GM21423 (cell line): Measurements from ENCODE around the gene MAP3K15.
"Not testable (repeated sequence)": the region's sequence is repeated elsewhere in the genome, so short reads cannot be mapped to it uniquely, and the experiment has no call there.

Source experiments
- ATAC-seq: cut with Tn5 transposase; IDR thresholded peaks from one replicate; pipeline ENCODE4 v1.9.1; 2021; ENCODE audit warnings: mild to moderate bottlenecking, moderate library complexity; ENCODE audit not compliant: unreplicated experiment

The MAP3K15 gene

GRCh38 chrX:19535476-19535875 lies 20.2 kb upstream of the MAP3K15 start:
- ATAC-seq: no peak

DNA sequence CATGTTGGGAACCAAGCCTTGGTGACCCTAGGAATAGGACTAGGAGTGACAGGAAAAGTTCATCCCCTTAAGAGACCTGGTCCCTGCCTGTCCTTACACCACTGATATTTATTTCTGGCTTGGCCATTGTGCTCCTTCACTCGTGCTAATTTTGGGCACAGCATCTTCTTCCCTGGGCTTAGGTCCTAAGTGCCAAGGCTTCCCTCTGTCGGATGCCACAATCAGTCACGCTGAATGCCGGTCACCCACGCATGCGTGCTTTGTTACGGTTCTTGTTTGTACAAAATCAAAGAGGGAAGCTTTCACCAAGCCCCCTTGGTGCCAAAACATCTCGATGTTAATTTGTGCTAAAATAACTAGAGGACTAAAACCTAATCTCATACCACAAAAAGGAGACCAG lies 17.4 kb upstream of the MAP3K15 start:
- ATAC-seq: no peak

GRCh38 chrX:19517965-19518364 lies 2.7 kb upstream of the MAP3K15 start:
- ATAC-seq: no peak

DNA sequence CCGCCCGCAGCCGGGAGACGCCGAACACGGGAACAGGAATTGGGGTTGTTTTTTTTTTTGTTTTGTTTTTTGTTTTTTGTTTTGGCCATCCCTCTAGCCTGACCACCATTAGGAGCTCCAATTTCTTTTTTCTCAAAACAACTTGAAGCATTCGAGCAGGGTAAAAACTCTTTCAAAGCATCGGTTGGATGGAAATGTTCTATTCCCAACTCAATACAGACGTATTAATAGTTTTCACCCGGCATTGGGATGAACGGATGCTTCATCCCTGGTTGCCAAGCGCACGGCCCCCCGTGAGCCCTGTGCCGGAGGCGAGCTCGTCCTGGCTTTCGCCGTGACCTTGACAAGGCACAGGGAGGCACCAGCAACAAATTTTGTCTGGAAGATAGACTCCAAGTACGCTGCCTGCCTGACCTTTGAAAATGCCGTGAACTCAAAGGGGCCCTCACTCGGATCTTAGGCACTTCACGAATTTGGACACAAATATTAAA lies 352 bp upstream of the MAP3K15 start:
- ATAC-seq: no peak

- ATAC-seq: no peak
These were observed 1.9 kb downstream of the MAP3K15 start for GRCh38 chrX:19513383-19513782.

DNA sequence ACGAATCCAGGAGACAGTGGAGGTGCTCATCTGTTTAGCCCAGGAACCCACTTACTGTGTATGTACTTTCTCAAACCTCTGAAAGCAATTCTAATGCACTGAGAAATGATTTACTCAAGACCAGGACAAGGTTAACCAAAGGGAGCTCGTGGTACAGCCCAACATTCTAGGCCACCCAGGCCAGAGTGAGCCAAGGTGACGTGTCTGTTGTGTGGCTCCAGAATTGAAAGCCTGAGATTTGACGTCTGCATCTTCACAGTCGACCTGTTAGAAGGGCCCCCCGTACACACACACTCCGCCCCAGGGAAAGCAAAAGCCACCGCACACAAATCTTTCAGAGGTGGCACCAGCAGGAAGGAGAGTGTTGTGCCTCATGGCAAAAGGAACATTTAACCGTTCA lies 2.3 kb downstream of the MAP3K15 start:
- ATAC-seq: no peak

- no peak for ATAC-seq
These were observed 2.9 kb downstream of the MAP3K15 start for GRCh38 chrX:19512359-19512758.

- not testable (repeated sequence) for ATAC-seq
These were observed 3.5 kb downstream of the MAP3K15 start for GRCh38 chrX:19511796-19512195.

- no peak for ATAC-seq
These were observed 18.6 kb downstream of the MAP3K15 start for GRCh38 chrX:19496711-19497110.

GRCh38 chrX:19487520-19488200 lies 27.6 kb downstream of the MAP3K15 start:
- no peak for ATAC-seq

GRCh38 chrX:19479458-19479857 lies 35.9 kb downstream of the MAP3K15 start:
- ATAC-seq: no peak

DNA sequence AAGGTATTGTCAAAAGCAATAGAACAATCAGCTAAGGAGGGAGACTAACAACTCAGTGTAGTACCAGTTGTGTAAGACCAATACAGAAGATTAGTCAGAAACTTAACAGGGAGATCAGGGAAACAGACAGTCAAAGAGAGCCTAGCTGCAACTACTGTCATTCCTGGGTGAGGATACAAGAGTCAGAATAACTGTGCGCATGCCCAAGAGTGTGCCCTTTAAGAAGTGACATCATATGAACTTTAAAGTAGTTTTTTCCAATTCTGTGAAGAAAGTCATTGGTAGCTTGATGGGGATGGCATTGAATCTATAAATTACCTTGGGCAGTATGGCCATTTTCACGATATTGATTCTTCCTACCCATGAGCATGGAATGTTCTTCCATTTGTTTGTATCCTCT lies 46.9 kb downstream of the MAP3K15 start:
- ATAC-seq: not testable (repeated sequence)

GRCh38 chrX:19462879-19463278 lies 52.4 kb downstream of the MAP3K15 start:
- no peak for ATAC-seq

DNA sequence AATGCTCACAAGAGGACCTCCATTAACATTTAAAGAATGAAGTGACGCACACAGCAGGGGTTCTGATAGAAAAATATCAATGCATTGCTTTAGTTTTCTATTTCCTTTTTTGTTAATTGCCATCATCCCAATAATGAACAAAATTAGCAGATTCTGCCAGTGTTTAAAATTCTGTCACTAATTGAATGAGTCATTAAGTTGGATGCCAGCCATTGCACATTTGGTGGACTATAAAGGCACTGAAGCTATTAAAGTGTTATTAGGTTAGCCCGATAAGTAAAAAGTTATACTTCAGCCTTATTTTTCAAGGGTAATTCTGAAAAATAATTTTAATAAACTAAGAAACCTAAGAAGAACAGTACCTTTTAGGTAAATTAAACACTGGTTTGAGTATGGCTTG lies 53.1 kb downstream of the MAP3K15 start:
- no peak for ATAC-seq

GRCh38 chrX:19457662-19458061 lies 57.6 kb downstream of the MAP3K15 start:
- no peak for ATAC-seq

- no peak for ATAC-seq
These were observed 67.2 kb downstream of the MAP3K15 start for GRCh38 chrX:19448077-19448476.

DNA sequence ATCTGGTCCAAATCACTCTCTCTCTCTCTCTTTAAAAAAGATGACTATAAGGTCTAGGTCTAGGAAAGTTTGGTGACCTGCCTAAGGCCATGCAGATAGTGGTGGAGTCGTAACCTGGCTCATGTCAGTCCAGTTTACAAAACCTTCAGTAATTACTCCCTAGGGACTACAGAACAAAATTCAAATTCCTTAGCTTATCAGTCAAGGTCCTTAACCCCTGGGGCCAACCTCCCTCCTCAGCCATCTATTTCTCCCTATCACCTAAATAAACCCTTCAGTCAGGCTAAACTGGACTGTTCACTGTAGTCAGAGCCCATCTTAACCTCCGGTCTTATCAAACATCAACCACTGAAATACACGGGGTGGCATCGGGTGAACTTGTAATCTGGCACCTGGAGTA lies 68.9 kb downstream of the MAP3K15 start:
- no peak for ATAC-seq

- ATAC-seq: not testable (repeated sequence)
These were observed 69.5 kb downstream of the MAP3K15 start for GRCh38 chrX:19445772-19446171.

GRCh38 chrX:19443869-19444526 lies 71.3 kb downstream of the MAP3K15 start:
- no peak for ATAC-seq

GRCh38 chrX:19440713-19441112 lies 74.6 kb downstream of the MAP3K15 start:
- no peak for ATAC-seq

DNA sequence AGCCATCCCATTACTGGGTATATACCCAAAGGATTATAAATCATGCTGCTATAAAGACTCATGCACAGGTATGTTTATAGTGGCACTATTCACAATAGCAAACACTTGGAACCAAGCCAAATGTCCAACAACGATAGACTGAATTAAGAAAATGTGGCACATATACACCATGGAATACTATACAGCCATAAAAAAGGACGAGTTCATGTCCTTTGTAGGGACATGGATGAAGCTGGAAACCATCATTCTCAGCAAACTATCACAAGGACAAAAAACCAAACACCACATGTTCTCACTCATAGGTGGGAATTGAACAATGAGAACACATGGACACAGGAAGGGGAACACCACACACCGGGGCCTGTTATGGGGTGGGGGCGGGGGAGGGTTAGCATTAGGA lies 92.6 kb downstream of the MAP3K15 start:
- ATAC-seq: not testable (repeated sequence)

DNA sequence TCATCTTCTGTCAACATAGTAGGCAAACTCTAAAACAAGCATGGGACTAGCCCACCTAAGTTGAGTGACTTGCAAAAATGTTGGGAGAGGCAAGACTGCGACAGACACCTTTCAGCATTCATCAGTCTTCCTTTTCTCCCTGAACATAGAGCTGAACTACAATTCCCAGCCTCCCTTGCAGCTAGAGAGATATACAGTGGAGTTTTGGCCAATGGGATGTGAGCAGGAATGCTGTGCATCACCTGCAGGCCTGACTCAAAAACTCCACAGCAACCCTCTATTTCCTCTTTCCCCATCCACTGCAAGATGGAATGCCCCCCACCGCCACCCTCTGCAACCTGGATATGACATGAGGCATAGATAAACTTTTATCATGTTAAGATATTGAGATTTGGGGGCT lies 105.0 kb downstream of the MAP3K15 start:
- no peak for ATAC-seq

GRCh38 chrX:19403696-19404095 lies 111.6 kb downstream of the MAP3K15 start:
- ATAC-seq: no peak
